Measurements from ENCODE around the gene BTF3. TPM values are rescaled to one million over a fixed set of nuclear protein-coding genes. Genes with fewer than 3 reads are reported as not detected.

BTF3 gene
- total RNA-seq, result 100 to 1,000 TPM; 336 to 441 (median 407) TPM
- polyA plus RNA-seq, result 100 to 1,000 TPM; 375 to 824 TPM
- long read RNA-seq, donor 1, transcript BTF3-201 (6 exons, 897 nt), result major isoform, 195 of 232 reads
- long read RNA-seq, donor 1, transcript BTF3-202 (6 exons, 1,237 nt), result minor isoform, 34 of 232 reads
- long read RNA-seq, donor 1, partial matches to known transcripts, result 2 of 232 reads
- long read RNA-seq, donor 1, other reads (novel, unspliced or antisense), result 1 of 232 reads
- long read RNA-seq, donor 2, transcript BTF3-201 (6 exons, 897 nt), result major isoform, 277 of 383 reads
- long read RNA-seq, donor 2, transcript BTF3-202 (6 exons, 1,237 nt), result minor isoform, 99 of 383 reads
- long read RNA-seq, donor 2, partial matches to known transcripts, result 0 of 383 reads
- long read RNA-seq, donor 2, other reads (novel, unspliced or antisense), result 6 of 383 reads
- long read RNA-seq, donor 3, transcript BTF3-201 (6 exons, 897 nt), result major isoform, 131 of 153 reads
- long read RNA-seq, donor 3, transcript BTF3-202 (6 exons, 1,237 nt), result minor isoform, 20 of 153 reads
- long read RNA-seq, donor 3, partial matches to known transcripts, result 1 of 153 reads
- long read RNA-seq, donor 3, other reads (novel, unspliced or antisense), result 1 of 153 reads

DNA sequence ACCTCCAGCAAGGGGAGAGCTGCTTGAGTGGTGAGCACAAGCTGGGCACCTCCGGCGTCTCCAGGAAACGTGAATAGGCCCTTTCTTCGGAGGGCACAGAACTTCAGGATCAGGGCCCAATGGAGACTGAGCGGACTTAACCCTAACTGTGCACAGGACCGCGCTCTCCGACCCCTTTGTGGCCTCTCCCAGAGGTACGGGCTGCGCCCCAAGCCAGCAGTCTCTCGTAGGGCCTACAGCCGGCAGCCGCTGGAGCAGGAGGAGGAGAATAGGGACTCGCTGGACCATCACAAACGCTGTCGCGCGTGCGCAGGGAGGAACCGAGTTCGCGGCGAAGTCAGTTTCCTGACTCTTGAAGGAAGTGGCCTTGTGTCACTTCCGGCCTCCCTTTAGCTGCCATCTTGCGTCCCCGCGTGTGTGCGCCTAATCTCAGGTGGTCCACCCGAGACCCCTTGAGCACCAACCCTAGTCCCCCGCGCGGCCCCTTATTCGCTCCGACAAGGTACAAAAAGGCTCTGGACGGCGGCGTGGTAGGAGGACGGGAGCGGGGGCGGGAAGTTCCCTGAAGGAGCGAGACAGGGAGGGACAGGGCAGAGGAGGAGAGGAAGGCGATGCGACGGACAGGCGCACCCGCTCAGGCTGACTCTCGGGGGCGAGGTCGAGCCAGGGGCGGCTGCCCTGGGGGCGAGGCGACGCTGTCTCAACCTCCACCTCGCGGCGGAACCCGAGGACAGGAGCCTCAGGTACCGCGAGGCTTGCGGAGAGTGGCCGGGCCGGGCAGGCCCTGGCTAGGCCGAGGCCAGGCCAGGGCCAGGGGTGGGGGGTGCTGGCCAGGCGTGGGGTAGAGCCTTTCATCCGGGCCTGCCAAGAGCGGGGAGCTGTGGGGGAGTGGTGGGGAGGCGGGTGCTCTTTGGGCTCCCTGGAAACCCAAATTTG lies at the start of gene BTF3:
Gene BTF3 (plus strand): TSS at position 386 of the 936 bp plus-strand sequence. CDS start 226 bp downstream, at position 612.
- H3K4me1 ChIP-seq, result peaks cover 0 to 42% (median 27%) of the 10 kb centered on the region in 12 donors
- H3K4me3 ChIP-seq, result peak within 1 kb of the TSS; percentile 63 to 100 (median 91)
- TF ChIP-seq POLR2A (IDR thresholded peaks at IDR 0.05), result peak in 1 of 2 donors; percentile 63
- TF ChIP-seq, protein P1, sequence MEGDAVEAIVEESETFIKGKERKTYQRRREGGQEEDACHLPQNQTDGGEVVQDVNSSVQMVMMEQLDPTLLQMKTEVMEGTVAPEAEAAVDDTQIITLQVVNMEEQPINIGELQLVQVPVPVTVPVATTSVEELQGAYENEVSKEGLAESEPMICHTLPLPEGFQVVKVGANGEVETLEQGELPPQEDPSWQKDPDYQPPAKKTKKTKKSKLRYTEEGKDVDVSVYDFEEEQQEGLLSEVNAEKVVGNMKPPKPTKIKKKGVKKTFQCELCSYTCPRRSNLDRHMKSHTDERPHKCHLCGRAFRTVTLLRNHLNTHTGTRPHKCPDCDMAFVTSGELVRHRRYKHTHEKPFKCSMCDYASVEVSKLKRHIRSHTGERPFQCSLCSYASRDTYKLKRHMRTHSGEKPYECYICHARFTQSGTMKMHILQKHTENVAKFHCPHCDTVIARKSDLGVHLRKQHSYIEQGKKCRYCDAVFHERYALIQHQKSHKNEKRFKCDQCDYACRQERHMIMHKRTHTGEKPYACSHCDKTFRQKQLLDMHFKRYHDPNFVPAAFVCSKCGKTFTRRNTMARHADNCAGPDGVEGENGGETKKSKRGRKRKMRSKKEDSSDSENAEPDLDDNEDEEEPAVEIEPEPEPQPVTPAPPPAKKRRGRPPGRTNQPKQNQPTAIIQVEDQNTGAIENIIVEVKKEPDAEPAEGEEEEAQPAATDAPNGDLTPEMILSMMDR (IDR thresholded peaks at IDR 0.05), result no peak
- 0 to 1% (median 1%) methylated on average over 49 to 67 of the region's 67 CpGs for WGBS, 4 donors
- ATAC-seq, result peak; percentile 99 to 100 (median 100)
- intact Hi-C loops (cut with DNase I), result no loop called here
- no peaks in the 10 kb centered on the region for H3K27me3 ChIP-seq
- peaks cover 0 to 35% (median 31%) of the 10 kb centered on the region in 9 donors for H3K36me3 ChIP-seq
- peak within 1 kb of the TSS; percentile 83 to 97 (median 90) for H3K27ac ChIP-seq
- peak; percentile 95 to 98 (median 97) for DNase-seq
- no peaks in the 10 kb centered on the region for H3K9me3 ChIP-seq

DNA sequence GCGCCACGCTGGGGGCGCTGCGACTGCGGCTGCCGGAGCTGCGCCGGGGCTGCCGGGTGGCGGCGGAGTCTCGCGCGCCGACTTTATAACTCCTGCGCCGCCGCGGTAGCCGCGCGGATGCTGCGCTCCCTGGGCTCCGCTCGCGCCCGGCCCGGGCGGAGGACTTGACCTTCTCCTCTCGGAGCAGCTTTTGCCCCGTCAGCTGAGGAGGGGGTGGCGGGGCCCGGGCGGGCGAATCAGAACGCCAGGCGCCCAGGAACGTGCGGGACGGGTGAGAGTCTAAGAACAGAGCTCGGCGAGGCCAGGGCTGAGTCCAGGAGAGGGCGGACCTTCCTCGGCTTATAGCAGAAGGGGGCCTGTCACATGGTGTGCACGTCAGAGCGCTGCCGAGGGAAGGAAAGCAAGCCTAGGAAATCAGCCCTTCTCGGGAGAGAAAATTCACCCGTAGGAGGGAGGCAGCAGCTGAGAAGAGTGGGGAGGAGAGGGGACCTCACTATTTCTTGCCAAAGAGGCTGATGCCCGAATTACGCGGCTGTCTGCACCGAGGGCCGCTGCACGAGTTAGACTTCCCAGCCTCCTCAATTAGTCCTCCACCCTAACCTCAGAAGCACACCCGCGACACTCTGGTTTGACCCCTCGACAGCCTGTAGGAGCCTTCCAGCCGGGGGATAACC lies 49.6 kb upstream of the BTF3 start, which contains the start of gene FOXD1:
Gene FOXD1 (minus strand): TSS at position 315 of the 674 bp plus-strand sequence. CDS start 415 bp downstream, outside the sequence.
- no peak within 1 kb of the TSS for H3K27ac ChIP-seq
- H3K27me3 ChIP-seq, result peaks cover 83 to 89% (median 85%) of the 10 kb centered on the region in 9 donors
- H3K4me3 ChIP-seq, result peak within 1 kb of the TSS; percentile 22 to 61 (median 46)
- TF ChIP-seq POLR2A (IDR thresholded peaks at IDR 0.05), result no peak
- TF ChIP-seq, protein P1 (IDR thresholded peaks at IDR 0.05), result peak in 1 of 12 donors; percentile 3
- H3K9me3 ChIP-seq, result no peaks in the 10 kb centered on the region
- H3K36me3 ChIP-seq, result no peaks in the 10 kb centered on the region
- DNase-seq, result peak; percentile 44 to 75 (median 59)
- intact Hi-C loops (cut with DNase I), result loop anchor here in 1 of 10 donors (10.0 kb wide), 1 partner anchor 144 kb away; no protein-coding TSS in a partner anchor
- peaks cover 0 to 33% (median 16%) of the 10 kb centered on the region in 12 donors for H3K4me1 ChIP-seq
- ATAC-seq, result peak in 3 of 4 donors; percentile 79 to 92 (median 86)
- 1 to 2% (median 1%) methylated on average over 36 to 59 of the region's 59 CpGs for WGBS, 4 donors

DNA sequence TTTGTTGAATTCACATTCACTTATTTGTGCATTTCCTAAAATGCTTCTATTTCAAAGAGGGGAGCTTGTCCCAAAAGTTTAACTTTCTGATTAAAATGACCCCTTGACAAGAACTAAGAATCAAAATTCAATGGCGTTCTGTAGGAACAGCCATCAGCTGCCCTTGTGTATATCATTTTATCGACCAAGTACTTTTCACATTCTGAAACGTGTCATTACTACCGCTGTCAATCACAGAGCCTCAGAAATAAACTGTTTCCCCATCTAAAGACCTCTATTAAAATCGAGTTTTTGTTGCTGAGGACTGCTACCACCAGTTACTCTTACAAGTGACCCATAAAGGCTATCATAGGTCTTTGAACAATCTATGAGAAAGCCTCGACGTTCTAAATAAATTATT lies 48.1 kb upstream of the BTF3 start:
- ATAC-seq, result no peak
- Histone ChIP-seq H3K27ac (no peak overlapping the region), H3K27me3 (peaks cover 71 to 88% (median 80%) of the 10 kb centered on the region in 9 donors), H3K4me3 (no peak overlapping the region), H3K9me3 (no peaks in the 10 kb centered on the region), H3K36me3 (no peaks in the 10 kb centered on the region), H3K4me1 (peaks cover 0 to 33% (median 16%) of the 10 kb centered on the region in 12 donors)
- intact Hi-C loops (cut with DNase I), result loop anchor here in 9 of 10 donors (2.0 to 10.0 kb wide), 5 partner anchors 218 to 368 kb away; no protein-coding TSS in a partner anchor
- no peak for DNase-seq
- WGBS, 4 donors, result 9 to 16% (median 11%) methylated on average over 7 of the region's 7 CpGs
- TF ChIP-seq POLR2A (IDR thresholded peaks at IDR 0.05), result no peak
